K562 (cell line): Measurements from ENCODE around the gene NDRG4. TPM values are rescaled to one million over a fixed set of nuclear protein-coding genes. Genes with fewer than 3 reads are reported as not detected.

Source experiments
- ATAC-seq: fragments of 200-7000 bp; cut with Tn5 transposase; 3 replicates; pipeline ENCODE4 v1.9.1; 2020; ENCODE audit warnings: moderate library complexity
- BruUV-seq: library from RNA; stranded (reverse); fragments of 400-500 nt; replicated peaks from 2 replicates; lab custom pipeline; 2021; lab: Mats Ljungman, UMichigan
- CTCF ChIA-PET: fragments of 300-600 bp; formaldehyde crosslinking; extraction: SDS; loops from one replicate; lab custom pipeline; 2021; ENCODE audit warnings: low intra/inter-chr PET ratio; lab: Yijun Ruan, JAX
- POLR2A ChIA-PET: fragments of 300-600, 350-650 bp; sonication (Branson Sonifier 250); formaldehyde crosslinking; extraction: SDS; loops from one replicate; lab custom pipeline; 2021; ENCODE audit warnings: antibody characterized with exemption, inconsistent platforms; lab: Yijun Ruan, JAX
- DNase-seq, 4 experiments: peaks; one replicate each; pipeline versions ENCODE4 v3.0.0 to v3.0.0-alpha.2; 2011 to 2018; ENCODE audit warnings: low spot score in 3 of 4, mixed read lengths in 3 of 4; ENCODE audit errors: extremely low read depth in 1 of 4
- FAIRE-seq: peaks from 2 replicates; lab custom pipeline; 2011; peaks lifted over from hg19 to GRCh38; lab: Jason Lieb, UNC
- H2AFZ ChIP-seq: 2 replicates; pipeline ENCODE4 v1.6.0; 2011; ENCODE audit warnings: low read depth, low read length, control low read depth, inconsistent platforms
- H3K27ac ChIP-seq: fragments of 200-600 bp; 3 replicates; pipeline ENCODE4 v1.8.0; 2011; ENCODE audit warnings: low read depth, mild to moderate bottlenecking, control low read depth, inconsistent platforms, low read length, moderate library complexity, mixed read lengths; ENCODE audit errors: extremely low read depth
- H3K27me3 ChIP-seq, 2 experiments: fragments of 300-600 bp in 1 of 2; 2 replicates in 1 of 2; 3 replicates in 1 of 2; pipeline versions ENCODE4 v1.6.0 to v1.8.0; 2011; ENCODE audit warnings: inconsistent platforms in 2 of 2, low read length in 2 of 2, mild to moderate bottlenecking in 1 of 2, mixed read lengths in 1 of 2, moderate library complexity in 1 of 2; ENCODE audit not compliant: control insufficient read depth in 2 of 2, insufficient read depth in 2 of 2
- H3K36me3 ChIP-seq: fragments of 300-600 bp; 3 replicates; pipeline ENCODE4 v1.8.0; 2011; ENCODE audit warnings: mild to moderate bottlenecking, low read length, inconsistent platforms; ENCODE audit not compliant: control insufficient read depth, insufficient read depth
- H3K4me1 ChIP-seq, 2 experiments: fragments of 200-600 bp in 1 of 2; replicated peaks in 1 of 2; 2 replicates in 1 of 2; 3 replicates in 1 of 2; pipeline versions ENCODE4 v1.5.1 to v1.8.0; 2011; ENCODE audit warnings: inconsistent platforms in 2 of 2, low read length in 2 of 2, mild to moderate bottlenecking in 1 of 2, mixed read lengths in 1 of 2, moderate library complexity in 1 of 2; ENCODE audit not compliant: control insufficient read depth in 2 of 2, insufficient read depth in 2 of 2
- H3K4me2 ChIP-seq: 2 replicates; pipeline ENCODE4 v1.6.1; 2011; ENCODE audit warnings: low read length, control low read depth, inconsistent platforms, mixed read lengths; ENCODE audit not compliant: insufficient read depth
- H3K4me3 ChIP-seq: fragments of 200-600 bp; sonication (generic), shearing (Covaris generic); 2 replicates; pipeline ENCODE4 v1.5.1; 2016; ENCODE audit warnings: control low read depth, inconsistent platforms
- H3K79me2 ChIP-seq: fragments of 200-600 bp; 3 replicates; pipeline ENCODE4 v1.8.0; 2011; ENCODE audit warnings: low read length, inconsistent platforms; ENCODE audit not compliant: control insufficient read depth, insufficient read depth
- H3K9ac ChIP-seq, 2 experiments: 2 replicates each; pipeline versions ENCODE4 v1.6.0 to v1.6.1; 2011; ENCODE audit warnings: low read depth in 2 of 2, low read length in 2 of 2, control low read depth in 1 of 2, inconsistent platforms in 1 of 2, mild to moderate bottlenecking in 1 of 2, mixed read lengths in 1 of 2; ENCODE audit not compliant: insufficient read depth in 1 of 2
- H3K9me1 ChIP-seq: one replicate; pipeline ENCODE4 v1.6.0; 2011; ENCODE audit warnings: inconsistent platforms, mild to moderate bottlenecking, low read length, moderate library complexity; ENCODE audit not compliant: control insufficient read depth, insufficient read depth
- H3K9me3 ChIP-seq: replicated peaks from 2 replicates; pipeline ENCODE4 v1.5.1; 2011; ENCODE audit warnings: low read depth, low read length, inconsistent platforms; ENCODE audit not compliant: control insufficient read depth, insufficient read depth
- H4K20me1 ChIP-seq: replicated peaks from 2 replicates; pipeline ENCODE4 v1.6.1; 2011; ENCODE audit warnings: low read length, inconsistent platforms, mixed read lengths; ENCODE audit not compliant: control insufficient read depth, insufficient read depth
- FOSL1 ChIP-seq: fragments of 200-800 bp; sonication (Bioruptor generic); conservative IDR thresholded peaks from 2 replicates; pipeline ENCODE4 v1.6.1; 2016; ENCODE audit warnings: missing genetic modification characterization, missing compliant biosample characterization
- HDAC1 ChIP-seq, 2 experiments: fragments of 450-650 bp; IDR thresholded peaks; 2 replicates each; pipeline ENCODE4 v1.6.1; 2016 to 2017; ENCODE audit warnings: inconsistent platforms in 1 of 2, mild to moderate bottlenecking in 1 of 2, moderate library complexity in 1 of 2
- KDM1A ChIP-seq, 2 experiments: fragments of 450-650 bp; IDR thresholded peaks; 2 replicates each; pipeline ENCODE4 v1.6.1; 2016; ENCODE audit warnings: mild to moderate bottlenecking in 2 of 2
- NFE2 ChIP-seq: IDR thresholded peaks from 2 replicates; pipeline ENCODE4 v1.6.1; 2014; ENCODE audit warnings: antibody characterized with exemption, low read depth
- POLR2A ChIP-seq: fragments of 450-650 bp; conservative IDR thresholded peaks from 2 replicates; pipeline ENCODE4 v1.6.1; 2016
- POLR2AphosphoS2 ChIP-seq: IDR thresholded peaks from 2 replicates; pipeline ENCODE4 v1.6.1; 2012; ENCODE audit warnings: low read length, improper control_type of control experiment
- POLR2AphosphoS5 ChIP-seq: IDR thresholded peaks from 2 replicates; pipeline ENCODE4 v1.6.1; 2011; ENCODE audit warnings: mild to moderate bottlenecking, low read depth, low read length, moderate library complexity; ENCODE audit not compliant: control insufficient read depth, insufficient read depth
- RCOR1 ChIP-seq, 2 experiments: IDR thresholded peaks; 2 replicates each; pipeline ENCODE4 v1.6.1; 2012; ENCODE audit warnings: low read depth in 2 of 2, low read length in 2 of 2, borderline replicate concordance in 1 of 2, improper control_type of control experiment in 1 of 2
- SRSF1 ChIP-seq: fragments of 200-400 bp; formaldehyde crosslinking; IDR thresholded peaks from 2 replicates; pipeline ENCODE4 v1.6.1; 2017; ENCODE audit warnings: mild to moderate bottlenecking, low read depth, low read length, moderate library complexity
- U2AF1 ChIP-seq: fragments of 200-400 bp; formaldehyde crosslinking; optimal IDR thresholded peaks from 2 replicates; pipeline ENCODE3; 2017; ENCODE audit warnings: mild to moderate bottlenecking, low read depth, low read length, moderate library complexity
- ZBTB1 ChIP-seq: sonication (generic); formaldehyde crosslinking; IDR thresholded peaks from 2 replicates; pipeline ENCODE4 v1.8.1; 2023; ENCODE audit warnings: missing genetic modification reagents, low read depth, mild to moderate bottlenecking, borderline replicate concordance
- ZNF785 ChIP-seq: fragments of 250-450 bp; sonication (Bioruptor Pico); IDR thresholded peaks from 2 replicates; pipeline ENCODE4 v1.4.0; 2020; ENCODE audit warnings: mild to moderate bottlenecking
- WGBS: fragments of 100-300 bp; shearing (Covaris generic); methylation state at CpG from one replicate; pipeline ENCODE4 v1.1.6; 2016; ENCODE audit warnings: low coverage, mixed read lengths; ENCODE audit not compliant: insufficient coverage; ENCODE audit errors: missing lambda C conversion rate; 5-methylcytosine and 5-hydroxymethylcytosine counted together
- in situ Hi-C: fragments of 300-500 bp; cut with MboI; formaldehyde crosslinking; loops from 4 replicates; pipeline ENCODE4 v1.15.0; 2018; ENCODE audit warnings: inconsistent platforms, mixed read lengths
- intact Hi-C: fragments of 100-400 bp; cut with micrococcal nuclease; formaldehyde crosslinking; loops from 2 replicates; pipeline ENCODE4 v1.14.2; 2022
- polyA plus RNA-seq, 8 experiments: library from polyadenylated mRNA; depleted of rRNA in 4 of 8; stranded (reverse) in 5 of 8; unstranded in 3 of 8; fragments of >200 nt; fragmentation: Nextera tagmentation in 2 of 8; fragmentation: Illumina TruSeq in 1 of 8; extraction: Ambion mirVana in 2 of 8; extraction: Trizol in 1 of 8; gene quantifications; 2 replicates each; pipeline versions ENCODE4 v1.2.1 to v1.2.3, GENCODE V29; 2011 to 2014; ENCODE audit warnings: inconsistent platforms in 1 of 8, missing spikeins in 1 of 8
- total RNA-seq, 7 experiments: library from RNA; depleted of rRNA in 6 of 7; stranded (reverse); fragments of >200 nt in 6 of 7; fragmentation: Illumina TruSeq in 2 of 7; extraction: Trizol in 2 of 7; gene quantifications; 2 replicates each; pipeline versions ENCODE4 v1.2.1 to v1.2.3, GENCODE V29; 2011 to 2021; ENCODE audit warnings: low replicate concordance in 1 of 7
- TF ChIP-seq, protein P1 (sequence below): sonication (generic); formaldehyde crosslinking; IDR thresholded peaks from 2 replicates; pipeline ENCODE4 v1.8.0; 2022; ENCODE audit warnings: mild to moderate bottlenecking, missing genetic modification reagents
- TF ChIP-seq, protein P2 (sequence below): IDR thresholded peaks from 3 replicates; pipeline ENCODE4 v1.6.1; 2011; ENCODE audit warnings: borderline replicate concordance, mild to moderate bottlenecking; ENCODE audit not compliant: insufficient read length, insufficient read depth

The NDRG4 gene
- total and polyA plus RNA-seq, 9 of the 15 experiments (the other 6 are each of a cell fraction or from before 2014, with no cell fraction given), result 0.06 to 0.95 (median 0.28) TPM

DNA sequence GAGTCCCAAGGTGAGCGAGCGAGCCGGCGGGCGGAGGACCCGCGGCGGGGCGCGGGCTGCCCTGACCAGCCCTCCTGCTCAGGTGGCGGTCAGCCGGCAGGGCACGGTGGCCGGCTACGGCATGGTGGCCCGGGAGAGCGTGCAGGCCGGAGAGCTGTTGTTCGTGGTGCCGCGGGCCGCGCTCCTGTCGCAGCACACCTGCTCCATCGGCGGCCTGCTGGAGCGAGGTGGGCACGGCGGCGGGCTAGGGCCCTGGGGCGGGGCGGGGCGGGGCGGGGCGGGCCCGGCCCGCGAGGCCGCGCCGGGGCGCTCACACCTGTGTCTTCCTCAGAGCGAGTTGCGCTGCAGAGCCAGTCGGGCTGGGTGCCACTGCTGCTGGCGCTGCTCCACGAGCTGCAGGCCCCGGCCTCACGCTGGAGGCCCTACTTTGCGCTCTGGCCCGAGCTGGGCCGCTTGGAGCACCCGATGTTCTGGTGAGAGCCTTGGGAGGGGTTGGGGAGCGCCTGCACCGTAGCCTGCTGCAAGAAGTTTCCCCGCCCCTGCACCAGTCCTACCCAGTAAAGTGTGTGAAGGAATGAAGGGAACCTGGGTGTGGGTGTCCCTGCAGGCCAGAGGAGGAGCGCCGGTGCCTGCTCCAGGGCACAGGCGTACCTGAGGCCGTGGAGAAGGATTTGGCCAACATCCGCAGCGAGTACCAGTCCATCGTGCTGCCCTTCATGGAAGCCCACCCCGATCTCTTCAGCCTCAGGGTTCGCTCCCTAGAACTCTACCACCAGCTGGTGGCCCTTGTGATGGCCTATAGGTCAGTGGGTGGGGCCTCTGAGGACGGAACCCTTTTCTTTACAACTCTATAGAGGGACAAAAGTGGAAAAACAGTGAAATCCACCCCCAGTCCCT lies 16.2 kb downstream of the NDRG4 start (continued):
- TF ChIP-seq, protein P1, sequence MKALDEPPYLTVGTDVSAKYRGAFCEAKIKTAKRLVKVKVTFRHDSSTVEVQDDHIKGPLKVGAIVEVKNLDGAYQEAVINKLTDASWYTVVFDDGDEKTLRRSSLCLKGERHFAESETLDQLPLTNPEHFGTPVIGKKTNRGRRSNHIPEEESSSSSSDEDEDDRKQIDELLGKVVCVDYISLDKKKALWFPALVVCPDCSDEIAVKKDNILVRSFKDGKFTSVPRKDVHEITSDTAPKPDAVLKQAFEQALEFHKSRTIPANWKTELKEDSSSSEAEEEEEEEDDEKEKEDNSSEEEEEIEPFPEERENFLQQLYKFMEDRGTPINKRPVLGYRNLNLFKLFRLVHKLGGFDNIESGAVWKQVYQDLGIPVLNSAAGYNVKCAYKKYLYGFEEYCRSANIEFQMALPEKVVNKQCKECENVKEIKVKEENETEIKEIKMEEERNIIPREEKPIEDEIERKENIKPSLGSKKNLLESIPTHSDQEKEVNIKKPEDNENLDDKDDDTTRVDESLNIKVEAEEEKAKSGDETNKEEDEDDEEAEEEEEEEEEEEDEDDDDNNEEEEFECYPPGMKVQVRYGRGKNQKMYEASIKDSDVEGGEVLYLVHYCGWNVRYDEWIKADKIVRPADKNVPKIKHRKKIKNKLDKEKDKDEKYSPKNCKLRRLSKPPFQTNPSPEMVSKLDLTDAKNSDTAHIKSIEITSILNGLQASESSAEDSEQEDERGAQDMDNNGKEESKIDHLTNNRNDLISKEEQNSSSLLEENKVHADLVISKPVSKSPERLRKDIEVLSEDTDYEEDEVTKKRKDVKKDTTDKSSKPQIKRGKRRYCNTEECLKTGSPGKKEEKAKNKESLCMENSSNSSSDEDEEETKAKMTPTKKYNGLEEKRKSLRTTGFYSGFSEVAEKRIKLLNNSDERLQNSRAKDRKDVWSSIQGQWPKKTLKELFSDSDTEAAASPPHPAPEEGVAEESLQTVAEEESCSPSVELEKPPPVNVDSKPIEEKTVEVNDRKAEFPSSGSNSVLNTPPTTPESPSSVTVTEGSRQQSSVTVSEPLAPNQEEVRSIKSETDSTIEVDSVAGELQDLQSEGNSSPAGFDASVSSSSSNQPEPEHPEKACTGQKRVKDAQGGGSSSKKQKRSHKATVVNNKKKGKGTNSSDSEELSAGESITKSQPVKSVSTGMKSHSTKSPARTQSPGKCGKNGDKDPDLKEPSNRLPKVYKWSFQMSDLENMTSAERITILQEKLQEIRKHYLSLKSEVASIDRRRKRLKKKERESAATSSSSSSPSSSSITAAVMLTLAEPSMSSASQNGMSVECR (CRISPR knock-in tag), result 0 out of 2 replicates have a peak, but pooled peaks have one; percentile 5
- no peak for TF ChIP-seq ZBTB1 (CRISPR knock-in tag)
- peak; percentile 6 for TF ChIP-seq U2AF1
- TF ChIP-seq, all 486 proteins: peak for 23

DNA sequence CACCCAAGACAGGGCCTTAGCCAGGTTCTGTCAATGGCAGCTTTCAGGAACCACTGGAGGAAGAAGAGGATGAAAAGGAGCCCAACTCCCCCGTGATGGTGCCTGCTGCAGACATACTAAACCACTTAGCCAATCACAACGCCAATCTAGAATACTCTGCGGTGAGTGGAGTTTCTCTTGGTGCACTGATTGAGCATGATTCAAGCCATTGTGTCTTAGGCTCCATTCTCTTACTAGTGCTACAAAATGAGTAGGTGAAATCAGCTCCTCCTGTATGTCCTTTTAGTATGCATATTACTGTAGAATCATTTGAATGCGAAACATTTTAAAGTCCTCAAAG lies 16.8 kb downstream of the NDRG4 start:
- Histone ChIP-seq H3K4me3 (peak overlapping the region; percentile 88), H4K20me1 (peaks cover 16% of the 10 kb centered on the region), H3K4me2 (no peak overlapping the region), H3K9ac (peak overlapping the region in 1 of 2 experiments; percentile 98; a peak in 1 of 4 replicates), H3K27ac (no peak overlapping the region), H3K79me2 (peaks cover 30% of the 10 kb centered on the region), H3K9me3 (no peaks in the 10 kb centered on the region), H3K27me3 (no peaks in the 10 kb centered on the region), H3K36me3 (peaks cover 55% of the 10 kb centered on the region), H3K9me1 (no peaks in the 10 kb centered on the region), H2AFZ (no peak overlapping the region), H3K4me1 (peaks cover 4 to 32% of the 10 kb centered on the region in 2 experiments; a peak in 4 of 5 replicates)
- 51% methylated on average over 4 of the region's 4 CpGs for WGBS
- intact Hi-C loops (no loop called here), in situ Hi-C loops (no loop called here)
- ATAC-seq (no peak), FAIRE-seq (peak; percentile 11), DNase-seq (no peak)
- ChIA-PET CTCF (no interaction called here), POLR2A (interaction anchor here (0.6 to 1.1 kb wide), 3 partner anchors 72 to 387 kb away, joined by 3 read pairs; partner anchors contain the start of gene CFAP20)
- no peak for TF ChIP-seq SRSF1
- TF ChIP-seq POLR2A, result peak; percentile 44
- peak; percentile 45 to 81; a peak in 2 of 4 replicates for TF ChIP-seq RCOR1 (IDR thresholded peaks at IDR 0.05; ENCODE audit: borderline replicate concordance in 1 of 2, low read depth in 2 of 2, low read length in 2 of 2)
- TF ChIP-seq ZNF785 (CRISPR knock-in tag), result no peak
- peak; percentile 89 to 91 for TF ChIP-seq KDM1A (IDR thresholded peaks at IDR 0.05)
- TF ChIP-seq POLR2AphosphoS2, result peak; percentile 81
- 0 out of 2 replicates have a peak, but pooled peaks have one; percentile 6 for TF ChIP-seq NFE2
- TF ChIP-seq HDAC1 (IDR thresholded peaks at IDR 0.05), result peak in 1 of 2 experiments; percentile 51; a peak in 1 of 4 replicates
- TF ChIP-seq, protein P2, sequence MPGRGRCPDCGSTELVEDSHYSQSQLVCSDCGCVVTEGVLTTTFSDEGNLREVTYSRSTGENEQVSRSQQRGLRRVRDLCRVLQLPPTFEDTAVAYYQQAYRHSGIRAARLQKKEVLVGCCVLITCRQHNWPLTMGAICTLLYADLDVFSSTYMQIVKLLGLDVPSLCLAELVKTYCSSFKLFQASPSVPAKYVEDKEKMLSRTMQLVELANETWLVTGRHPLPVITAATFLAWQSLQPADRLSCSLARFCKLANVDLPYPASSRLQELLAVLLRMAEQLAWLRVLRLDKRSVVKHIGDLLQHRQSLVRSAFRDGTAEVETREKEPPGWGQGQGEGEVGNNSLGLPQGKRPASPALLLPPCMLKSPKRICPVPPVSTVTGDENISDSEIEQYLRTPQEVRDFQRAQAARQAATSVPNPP, result no peak
- TF ChIP-seq POLR2AphosphoS5, result 0 out of 2 replicates have a peak, but pooled peaks have one; percentile 13
- peak; percentile 41; the same call in 1 of the 2 replicates for TF ChIP-seq FOSL1 (tag)
- TSS peak; percentile 45 for BruUV-seq
